H9 (cell line): ENCODE results near the gene GABRE. TPM values are rescaled to one million over a fixed set of nuclear protein-coding genes. Genes with fewer than 3 reads are reported as not detected.

Experiments
- DNase-seq: peaks from one replicate; pipeline ENCODE4 v3.0.0-alpha.2; 2017
- H2AFZ ChIP-seq: one replicate; pipeline ENCODE4 v1.6.1; 2013; ENCODE audit warnings: mild to moderate bottlenecking, low read length, control low read depth, moderate library complexity
- H2AK5ac ChIP-seq: 2 replicates; pipeline ENCODE4 v1.6.1; 2013; ENCODE audit warnings: low read length, control low read depth, mixed read lengths; ENCODE audit not compliant: insufficient read length
- H2BK120ac ChIP-seq: one replicate; pipeline ENCODE4 v1.6.1; 2013; ENCODE audit warnings: low read depth, mild to moderate bottlenecking, low read length, control low read depth, inconsistent platforms; ENCODE audit not compliant: poor library complexity, severe bottlenecking
- H2BK12ac ChIP-seq: 2 replicates; pipeline ENCODE4 v1.6.1; 2013; ENCODE audit warnings: low read length, control low read depth, mixed read lengths, low read depth; ENCODE audit not compliant: insufficient read length
- H2BK15ac ChIP-seq: 2 replicates; pipeline ENCODE4 v1.6.1; 2013; ENCODE audit warnings: low read depth, low read length, control low read depth
- H2BK20ac ChIP-seq: one replicate; pipeline ENCODE4 v1.6.1; 2013; ENCODE audit warnings: low read depth, mild to moderate bottlenecking, low read length, control low read depth, inconsistent platforms; ENCODE audit not compliant: poor library complexity, severe bottlenecking
- H2BK5ac ChIP-seq: 2 replicates; pipeline ENCODE4 v1.6.1; 2013; ENCODE audit warnings: low read length, control low read depth, mixed read lengths; ENCODE audit not compliant: insufficient read length
- H3K14ac ChIP-seq: 2 replicates; pipeline ENCODE4 v1.6.1; 2013; ENCODE audit warnings: low read length, control low read depth; ENCODE audit not compliant: insufficient read depth
- H3K18ac ChIP-seq: 2 replicates; pipeline ENCODE4 v1.6.1; 2013; ENCODE audit warnings: low read depth, mild to moderate bottlenecking, mixed read lengths, low read length, control low read depth; ENCODE audit not compliant: insufficient read length
- H3K23ac ChIP-seq: 2 replicates; pipeline ENCODE4 v1.6.1; 2013; ENCODE audit warnings: low read length, control low read depth, mixed read lengths, low read depth; ENCODE audit not compliant: insufficient read length
- H3K23me2 ChIP-seq: 2 replicates; pipeline ENCODE4 v1.6.1; 2013; ENCODE audit warnings: low read depth, mild to moderate bottlenecking, mixed read lengths, low read length, control low read depth; ENCODE audit not compliant: insufficient read length, poor library complexity, severe bottlenecking
- H3K27ac ChIP-seq: 2 replicates; pipeline ENCODE4 v1.5.1; 2013; ENCODE audit warnings: low read length, control low read depth, mixed read lengths, low read depth; ENCODE audit not compliant: insufficient read length
- H3K27me3 ChIP-seq: 2 replicates; pipeline ENCODE4 v1.6.1; 2013; ENCODE audit warnings: low read length, control low read depth, inconsistent platforms; ENCODE audit not compliant: insufficient read depth
- H3K4ac ChIP-seq: 2 replicates; pipeline ENCODE4 v1.6.1; 2013; ENCODE audit warnings: low read depth, mild to moderate bottlenecking, control low read depth, inconsistent platforms, low read length, moderate library complexity
- H3K4me1 ChIP-seq: 2 replicates; pipeline ENCODE4 v1.6.1; 2013; ENCODE audit warnings: low read length, control low read depth, inconsistent platforms; ENCODE audit not compliant: insufficient read depth
- H3K4me2 ChIP-seq: 2 replicates; pipeline ENCODE4 v1.6.1; 2013; ENCODE audit warnings: low read length, control low read depth, mixed read lengths; ENCODE audit not compliant: insufficient read length, insufficient read depth
- H3K56ac ChIP-seq: 2 replicates; pipeline ENCODE4 v1.6.1; 2013; ENCODE audit warnings: low read depth, mild to moderate bottlenecking, mixed read lengths, low read length, control low read depth; ENCODE audit not compliant: insufficient read length
- H3K79me1 ChIP-seq: 2 replicates; pipeline ENCODE4 v1.6.1; 2013; ENCODE audit warnings: low read depth, mild to moderate bottlenecking, moderate library complexity, low read length, control low read depth, inconsistent platforms; ENCODE audit not compliant: insufficient read depth, poor library complexity, severe bottlenecking
- H3K79me2 ChIP-seq: 2 replicates; pipeline ENCODE4 v1.6.1; 2013; ENCODE audit warnings: low read length, control low read depth, inconsistent platforms; ENCODE audit not compliant: insufficient read depth
- H3K9ac ChIP-seq: 2 replicates; pipeline ENCODE4 v1.6.1; 2013; ENCODE audit warnings: low read length, control low read depth, mixed read lengths; ENCODE audit not compliant: insufficient read length; ENCODE audit errors: extremely low read depth
- H3K9me3 ChIP-seq: one replicate; pipeline ENCODE4 v1.6.1; 2013; ENCODE audit warnings: low read depth, low read length, inconsistent platforms; ENCODE audit not compliant: control insufficient read depth
- H3T11ph ChIP-seq: one replicate; pipeline ENCODE4 v1.6.1; 2013; ENCODE audit warnings: mild to moderate bottlenecking, low read length, control low read depth, inconsistent platforms
- H4K20me1 ChIP-seq: one replicate; pipeline ENCODE4 v1.6.1; 2013; ENCODE audit not compliant: control insufficient read depth, insufficient read length, insufficient read depth
- H4K5ac ChIP-seq: 2 replicates; pipeline ENCODE4 v1.6.1; 2013; ENCODE audit warnings: low read depth, mild to moderate bottlenecking, mixed read lengths, low read length, control low read depth; ENCODE audit not compliant: insufficient read length
- H4K8ac ChIP-seq: replicated peaks from 2 replicates; pipeline ENCODE4 v1.6.1; 2013; ENCODE audit warnings: low read length, control low read depth, mixed read lengths, low read depth; ENCODE audit not compliant: insufficient read length
- H4K91ac ChIP-seq: 2 replicates; pipeline ENCODE4 v1.6.1; 2013; ENCODE audit warnings: low read depth, mild to moderate bottlenecking, moderate library complexity, mixed read lengths, low read length, control low read depth; ENCODE audit not compliant: insufficient read length
- H3K27ac Mint-ChIP-seq, 3 experiments: 2 replicates in 2 of 3; 3 replicates in 1 of 3; pipeline ENCODE4 v1.8.0; 2020 to 2021; ENCODE audit warnings: mixed read lengths in 3 of 3, mild to moderate bottlenecking in 1 of 3, moderate library complexity in 1 of 3
- H3K27me3 Mint-ChIP-seq: 2 replicates; pipeline ENCODE4 v1.8.0; 2021; ENCODE audit warnings: low read depth, mild to moderate bottlenecking, moderate library complexity, mixed read lengths
- H3K36me3 Mint-ChIP-seq, 3 experiments: 2 replicates in 2 of 3; 3 replicates in 1 of 3; pipeline ENCODE4 v1.8.0; 2020 to 2021; ENCODE audit warnings: low read depth in 3 of 3, mixed read lengths in 3 of 3; ENCODE audit not compliant: insufficient read depth in 1 of 3
- H3K4me1 Mint-ChIP-seq, 2 experiments: 2 replicates each; pipeline ENCODE4 v1.8.0; 2020; ENCODE audit warnings: mixed read lengths in 2 of 2
- H3K4me3 Mint-ChIP-seq, 2 experiments: 2 replicates in 1 of 2; 3 replicates in 1 of 2; pipeline ENCODE4 v1.8.0; 2020 to 2021; ENCODE audit warnings: mild to moderate bottlenecking in 2 of 2, mixed read lengths in 2 of 2, moderate library complexity in 1 of 2
- H3K9me3 Mint-ChIP-seq, 2 experiments: 2 replicates in 1 of 2; 3 replicates in 1 of 2; pipeline ENCODE4 v1.8.0; 2020; ENCODE audit warnings: mild to moderate bottlenecking in 2 of 2, mixed read lengths in 2 of 2, moderate library complexity in 1 of 2
- CTCF ChIP-seq: fragments of 200-600 bp; sonication (generic); conservative IDR thresholded peaks from 3 replicates; pipeline ENCODE4 v1.8.0; 2021; ENCODE audit warnings: antibody characterized with exemption, mild to moderate bottlenecking
- WGBS: extraction: QIAGEN DNeasy Blood & Tissue Kit; methylation state at CpG from one replicate; pipeline ENCODE4 v1.1.7; 2013; ENCODE audit warnings: missing lambda C conversion rate, low lambda C conversion rate, mixed read lengths; ENCODE audit not compliant: insufficient read length; ENCODE audit errors: extremely low coverage; 5-methylcytosine and 5-hydroxymethylcytosine counted together
- total RNA-seq: library from RNA; stranded (reverse); gene quantifications from 2 replicates; pipeline ENCODE4 v1.2.1, GENCODE V29; 2021

Gene GABRE
- total RNA-seq, 1 experiment from 2014 or later = 1.8 TPM

DNA sequence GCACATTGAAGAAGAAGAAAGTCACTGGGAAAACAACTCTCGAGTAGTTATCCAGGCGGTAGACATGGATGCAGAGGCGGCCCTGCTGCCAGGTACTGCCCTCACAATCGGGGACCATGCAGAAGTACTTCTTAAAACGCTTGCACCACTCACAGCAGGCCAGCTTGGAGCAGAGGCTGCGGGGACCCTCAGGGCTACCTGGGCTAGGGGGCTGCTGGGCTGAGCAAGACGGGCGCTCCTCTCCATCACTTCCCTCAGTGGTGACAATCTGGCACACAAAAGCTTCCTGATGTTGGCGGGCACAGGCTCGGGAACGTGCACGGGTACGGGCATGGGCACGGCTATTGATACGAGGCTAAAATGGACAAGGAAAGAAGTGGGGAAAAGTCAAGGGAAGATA, 19.7 kb downstream of the GABRE start:
- WGBS = no CpG with 5 or more reads among the region's 15 CpGs
- no peak overlapping the region for H2BK5ac ChIP-seq
- H3K56ac ChIP-seq = no peak overlapping the region
- no peak overlapping the region for H2BK12ac ChIP-seq
- peaks cover 3% of the 10 kb centered on the region for H3K27me3 Mint-ChIP-seq
- H3K4ac ChIP-seq = no peak overlapping the region
- H3K27me3 ChIP-seq = no peaks in the 10 kb centered on the region
- H2AFZ ChIP-seq = no peak overlapping the region
- no peak overlapping the region for H4K91ac ChIP-seq
- H3K14ac ChIP-seq = no peak overlapping the region; the same call in 1 of the 2 replicates
- H3K18ac ChIP-seq = no peak overlapping the region
- H2BK120ac ChIP-seq = no peak overlapping the region
- no peak overlapping the region for H4K5ac ChIP-seq
- TF ChIP-seq CTCF = no peak
- H3K4me2 ChIP-seq = no peak overlapping the region
- no peaks in the 10 kb centered on the region for H3K23me2 ChIP-seq
- H3K9me3 Mint-ChIP-seq = peaks cover 72 to 74% of the 10 kb centered on the region in 2 experiments
- no peaks in the 10 kb centered on the region for H3K4me1 Mint-ChIP-seq
- H2BK20ac ChIP-seq = no peak overlapping the region
- no peaks in the 10 kb centered on the region for H3K4me1 ChIP-seq
- H3K27ac ChIP-seq = no peak overlapping the region
- no peaks in the 10 kb centered on the region for H4K20me1 ChIP-seq
- H3K79me1 ChIP-seq = no peaks in the 10 kb centered on the region
- H3K23ac ChIP-seq = no peak overlapping the region
- no peaks in the 10 kb centered on the region for H3K79me2 ChIP-seq
- DNase-seq = no peak
- H3T11ph ChIP-seq = no peak overlapping the region
- H3K27ac Mint-ChIP-seq = no peak overlapping the region
- H2BK15ac ChIP-seq = no peak overlapping the region
- no peak overlapping the region for H3K4me3 Mint-ChIP-seq
- peaks cover 83% of the 10 kb centered on the region for H3K9me3 ChIP-seq
- no peak overlapping the region for H2AK5ac ChIP-seq
- H3K9ac ChIP-seq = no peak overlapping the region
- H3K36me3 Mint-ChIP-seq = peaks cover 8 to 17% (median 11%) of the 10 kb centered on the region in 3 experiments; a peak in 6 of 7 replicates
- H4K8ac ChIP-seq = no peak overlapping the region
